A549 (cell line): ENCODE measurements around the gene C1GALT1. TPM values are rescaled to one million over a fixed set of nuclear protein-coding genes. Genes with fewer than 3 reads are reported as not detected.

Experiments
- ATAC-seq, 2 experiments: fragments of 200-7000 bp in 1 of 2; fragments of >200 bp in 1 of 2; cut with Nextera tagmentation in 1 of 2; cut with Tn5 transposase in 1 of 2; 3 replicates each; pipeline versions ENCODE4 v1.8.0 to v1.9.1; 2018 to 2020; ENCODE audit warnings: mild to moderate bottlenecking in 1 of 2, moderate library complexity in 1 of 2
- CTCF ChIA-PET: fragments of 300-600 bp; sonication (Branson Sonifier 250); formaldehyde crosslinking; extraction: SDS; loops from one replicate; lab custom pipeline; 2021; ENCODE audit warnings: antibody characterized with exemption, inconsistent platforms; lab: Yijun Ruan, JAX
- POLR2A ChIA-PET: fragments of 350-600 bp; formaldehyde crosslinking; extraction: SDS; loops from one replicate; lab custom pipeline; 2021; ENCODE audit warnings: antibody characterized with exemption, inconsistent platforms; lab: Yijun Ruan, JAX
- DNase-seq, 2 experiments: peaks; one replicate each; pipeline versions ENCODE4 v3.0.0 to v3.0.0-alpha.2; 2011 to 2016; ENCODE audit warnings: low read depth in 1 of 2, low spot score in 1 of 2
- FAIRE-seq: peaks from 2 replicates; lab custom pipeline; 2011; peaks lifted over from hg19 to GRCh38; lab: Jason Lieb, UNC
- H3K27ac ChIP-seq, 2 experiments: fragments of >200 bp; sonication (Bioruptor Twin); formaldehyde crosslinking; 3 replicates each; pipeline ENCODE4 v1.5.1; 2016 to 2017
- H3K4me1 ChIP-seq: fragments of >200 bp; sonication (Bioruptor Twin); formaldehyde crosslinking; 3 replicates; pipeline ENCODE4 v1.6.1; 2016
- H3K4me2 ChIP-seq: fragments of >200 bp; sonication (Bioruptor Twin); formaldehyde crosslinking; 3 replicates; pipeline ENCODE4 v1.6.1; 2016
- H3K4me3 ChIP-seq: fragments of >200 bp; sonication (Bioruptor Twin); formaldehyde crosslinking; 3 replicates; pipeline ENCODE4 v1.5.1; 2016
- H3K9me3 ChIP-seq: fragments of >200 bp; sonication (Bioruptor Twin); formaldehyde crosslinking; 3 replicates; pipeline ENCODE4 v1.6.1; 2016
- ATOH8 ChIP-seq: fragments of 250-450 bp; sonication (Bioruptor Pico); IDR thresholded peaks from 2 replicates; pipeline ENCODE4 v1.5.0; 2020; ENCODE audit warnings: low read depth, mild to moderate bottlenecking, moderate library complexity
- BHLHE40 ChIP-seq: IDR thresholded peaks from 2 replicates; pipeline ENCODE4 v1.6.1; 2012; ENCODE audit warnings: low read depth, low read length, inconsistent platforms
- CEBPB ChIP-seq, 2 experiments: fragments of >200 bp in 1 of 2; sonication (Bioruptor Twin) in 1 of 2; formaldehyde crosslinking in 1 of 2; IDR thresholded peaks; 2 replicates each; pipeline ENCODE4 v1.6.1; 2012 to 2016
- ELK1 ChIP-seq: fragments of 150-350 bp; IDR thresholded peaks from 2 replicates; pipeline ENCODE4 v1.6.1; 2014; ENCODE audit warnings: low read depth, mild to moderate bottlenecking, low read length
- FOSL2 ChIP-seq, 2 experiments: fragments of 450-650 bp in 1 of 2; fragments of >200 bp in 1 of 2; sonication (Bioruptor Twin) in 1 of 2; formaldehyde crosslinking; IDR thresholded peaks; 2 replicates each; pipeline versions ENCODE4 v1.5.0 to v1.6.1; 2016 to 2020; ENCODE audit warnings: mild to moderate bottlenecking in 1 of 2, moderate library complexity in 1 of 2
- HMGXB4 ChIP-seq: fragments of 250-450 bp; sonication (Bioruptor Pico); IDR thresholded peaks from 2 replicates; pipeline ENCODE4 v1.5.0; 2021; ENCODE audit warnings: mild to moderate bottlenecking, moderate library complexity, borderline replicate concordance
- JUN ChIP-seq, 2 experiments: fragments of >200 bp; sonication (Bioruptor Twin); formaldehyde crosslinking; IDR thresholded peaks; 2 replicates in 1 of 2; 3 replicates in 1 of 2; pipeline ENCODE4 v1.6.1; 2016 to 2017
- KDM5A ChIP-seq: fragments of 200-600 bp; sonication (generic); IDR thresholded peaks from 2 replicates; pipeline ENCODE4 v1.6.1; 2016; ENCODE audit warnings: antibody characterized with exemption, mild to moderate bottlenecking
- MAX ChIP-seq: IDR thresholded peaks from 2 replicates; pipeline ENCODE4 v1.6.1; 2012
- MYC ChIP-seq: IDR thresholded peaks from 2 replicates; pipeline ENCODE4 v1.6.1; 2012; ENCODE audit warnings: mild to moderate bottlenecking, inconsistent platforms, low read length, improper control_type of control experiment, borderline replicate concordance
- PBX3 ChIP-seq: IDR thresholded peaks from 2 replicates; pipeline ENCODE4 v1.6.1; 2012
- POLR2A ChIP-seq: IDR thresholded peaks from 2 replicates; pipeline ENCODE4 v1.6.1; 2012; ENCODE audit warnings: mild to moderate bottlenecking, low read length
- POLR2AphosphoS2 ChIP-seq: conservative IDR thresholded peaks from 2 replicates; pipeline ENCODE4 v1.6.1; 2012; ENCODE audit warnings: low read length, improper control_type of control experiment, inconsistent platforms
- RCOR1 ChIP-seq: fragments of 150-350 bp; IDR thresholded peaks from 2 replicates; pipeline ENCODE4 v1.6.1; 2014; ENCODE audit warnings: antibody characterized with exemption, low read length, low read depth
- REST ChIP-seq: fragments of 200-600 bp; sonication (generic); IDR thresholded peaks from 2 replicates; pipeline ENCODE4 v1.6.1; 2016; ENCODE audit warnings: antibody characterized with exemption, mild to moderate bottlenecking, moderate library complexity
- RFX5 ChIP-seq: fragments of 450-650 bp; IDR thresholded peaks from 2 replicates; pipeline ENCODE4 v1.7.1; 2014; ENCODE audit warnings: antibody characterized with exemption, mild to moderate bottlenecking, moderate library complexity
- TFCP2L1 ChIP-seq: fragments of 250-450 bp; sonication (Bioruptor Pico); IDR thresholded peaks from 2 replicates; pipeline ENCODE4 v1.5.0; 2021; ENCODE audit warnings: mild to moderate bottlenecking
- WGBS: methylation state at CpG from one replicate; pipeline ENCODE4 v1.1.6; 2017; ENCODE audit errors: missing lambda C conversion rate; 5-methylcytosine and 5-hydroxymethylcytosine counted together
- polyA plus RNA-seq, 4 experiments: library from polyadenylated mRNA; depleted of rRNA in 3 of 4; stranded (reverse); fragments of >200 nt; fragmentation: RNase III in 1 of 4; extraction: RNeasy Plus Mini Kit Qiagen cat#74134 plus additional on column Dnase treatment in 1 of 4; gene quantifications; 2 replicates in 3 of 4; 3 replicates in 1 of 4; pipeline ENCODE4 v1.2.3, GENCODE V29; 2011 to 2017

C1GALT1 gene
- polyA plus RNA-seq, 2 of the 4 experiments (the other 2 are of a cell fraction): 24.1 to 50.1 TPM

GRCh38 chr7:7266257-7266881 lies 84.0 kb downstream of the C1GALT1 start:
- ChIA-PET CTCF (no interaction called here), POLR2A (no interaction called here)
- no peaks in the 10 kb centered on the region for H3K9me3 ChIP-seq
- FAIRE-seq (no peak), DNase-seq (no peak), ATAC-seq (no peak)
- no peak overlapping the region for H3K4me2 ChIP-seq
- TF ChIP-seq PBX3 (no peak), MYC (no peak), ELK1 (no peak), BHLHE40 (no peak), POLR2A (no peak), FOSL2 (IDR thresholded peaks at IDR 0.05) (no peak), FOSL2 (CRISPR knock-in tag; IDR thresholded peaks at IDR 0.05) (no peak), POLR2AphosphoS2 (no peak), TFCP2L1 (no peak), RFX5 (no peak), CEBPB (IDR thresholded peaks at IDR 0.05) (no peak), HMGXB4 (CRISPR knock-in tag) (no peak), RCOR1 (no peak), MAX (no peak), KDM5A (no peak), JUN (IDR thresholded peaks at IDR 0.05) (no peak), ATOH8 (CRISPR knock-in tag) (no peak), REST (no peak)
- no peaks in the 10 kb centered on the region for H3K4me1 ChIP-seq
- 59% methylated on average over 6 of the region's 6 CpGs for WGBS
- H3K4me3 ChIP-seq: no peak overlapping the region
- H3K27ac ChIP-seq: no peak overlapping the region
